DND-41 (cell line): Measurements from ENCODE around the gene GPR42.

Experiments
- ATAC-seq: fragments of 200-7000 bp; cut with Tn5 transposase; 3 replicates; pipeline ENCODE4 v1.9.1; 2021; ENCODE audit warnings: low read depth; ENCODE audit not compliant: insufficient read depth
- DNase-seq: peaks from one replicate; pipeline ENCODE4 v3.0.0-alpha.2; 2020
- H2AFZ ChIP-seq: 2 replicates; pipeline ENCODE4 v1.6.0; 2012; ENCODE audit warnings: low read depth, low read length
- H3K27ac ChIP-seq: 2 replicates; pipeline ENCODE4 v1.5.1; 2012; ENCODE audit warnings: low read length, inconsistent platforms
- H3K27me3 ChIP-seq: fragments of 200-600 bp; sonication (generic); 2 replicates; pipeline ENCODE4 v1.6.0; 2012; ENCODE audit warnings: low read length, mild to moderate bottlenecking, inconsistent platforms; ENCODE audit not compliant: insufficient read depth, poor library complexity
- H3K36me3 ChIP-seq: 2 replicates; pipeline ENCODE4 v1.5.1; 2012; ENCODE audit warnings: low read length, inconsistent platforms; ENCODE audit not compliant: insufficient read depth
- H3K4me1 ChIP-seq: 2 replicates; pipeline ENCODE4 v1.5.1; 2012; ENCODE audit warnings: mild to moderate bottlenecking, low read length; ENCODE audit not compliant: insufficient read depth
- H3K4me2 ChIP-seq: 2 replicates; pipeline ENCODE4 v1.6.0; 2012; ENCODE audit warnings: mild to moderate bottlenecking, moderate library complexity, low read length, inconsistent platforms; ENCODE audit not compliant: insufficient read depth
- H3K4me3 ChIP-seq, 2 experiments: fragments of 200-600 bp in 1 of 2; shearing (Covaris generic) in 1 of 2; 2 replicates each; pipeline ENCODE4 v1.5.1; 2012 to 2016; ENCODE audit warnings: inconsistent platforms in 2 of 2, low read length in 2 of 2, mild to moderate bottlenecking in 2 of 2, low read depth in 1 of 2, moderate library complexity in 1 of 2
- H3K79me2 ChIP-seq: 2 replicates; pipeline ENCODE4 v1.6.0; 2012; ENCODE audit warnings: low read length, inconsistent platforms; ENCODE audit not compliant: insufficient read depth
- H3K9ac ChIP-seq: 2 replicates; pipeline ENCODE4 v1.6.0; 2012; ENCODE audit warnings: low read depth, mild to moderate bottlenecking, inconsistent platforms, low read length, moderate library complexity
- H3K9me3 ChIP-seq: 2 replicates; pipeline ENCODE4 v1.5.1; 2012; ENCODE audit warnings: low read length, moderate library complexity, mild to moderate bottlenecking, inconsistent platforms; ENCODE audit not compliant: insufficient read depth, severe bottlenecking
- H4K20me1 ChIP-seq: 2 replicates; pipeline ENCODE4 v1.6.0; 2012; ENCODE audit warnings: low read length; ENCODE audit not compliant: insufficient read depth
- CTCF ChIP-seq: IDR thresholded peaks from 2 replicates; pipeline ENCODE4 v1.5.1; 2012; ENCODE audit warnings: borderline replicate concordance, low read length, moderate library complexity, mild to moderate bottlenecking; ENCODE audit not compliant: poor library complexity, severe bottlenecking; ENCODE audit errors: extremely low read depth
- EZH2 ChIP-seq: IDR thresholded peaks from 3 replicates; pipeline ENCODE4 v1.6.1; 2012; ENCODE audit warnings: borderline replicate concordance, low read depth, mild to moderate bottlenecking, moderate library complexity, low read length, inconsistent platforms; ENCODE audit not compliant: severe bottlenecking

Gene GPR42

GRCh38 chr19:35328851-35329285 lies 42.0 kb upstream of the GPR42 start, which contains the start of gene CD22:
Gene CD22, plus strand, starts transcription at chr19:35329187. Its CDS starts 2,854 bp downstream, at chr19:35332041.
- no peak for DNase-seq
- H3K79me2 ChIP-seq, result no peaks in the 10 kb centered on the region
- TF ChIP-seq EZH2 (no peak), CTCF (no peak)
- peaks cover 6% of the 10 kb centered on the region for H3K27me3 ChIP-seq
- no peaks in the 10 kb centered on the region for H3K36me3 ChIP-seq
- H3K27ac ChIP-seq, result no peak within 1 kb of the TSS
- no peaks in the 10 kb centered on the region for H3K9me3 ChIP-seq
- no peak within 1 kb of the TSS for H3K4me3 ChIP-seq
- ATAC-seq, result no peak
- no peak within 1 kb of the TSS for H2AFZ ChIP-seq
- H4K20me1 ChIP-seq, result 0 out of 2 replicates have a peak, but pooled peaks cover 3% of the 10 kb centered on the region
- H3K4me2 ChIP-seq, result no peak within 1 kb of the TSS
- no peak within 1 kb of the TSS for H3K9ac ChIP-seq
- no peaks in the 10 kb centered on the region for H3K4me1 ChIP-seq

- Histone ChIP-seq H2AFZ (no peak overlapping the region), H3K36me3 (no peaks in the 10 kb centered on the region), H3K9ac (no peak overlapping the region), H3K4me3 (no peak overlapping the region), H3K4me2 (no peak overlapping the region), H3K27ac (no peak overlapping the region), H3K27me3 (peaks cover 6% of the 10 kb centered on the region), H4K20me1 (0 out of 2 replicates have a peak, but pooled peaks cover 3% of the 10 kb centered on the region), H3K4me1 (no peaks in the 10 kb centered on the region), H3K9me3 (no peaks in the 10 kb centered on the region), H3K79me2 (no peaks in the 10 kb centered on the region)
- ATAC-seq, result no peak
- no peak for DNase-seq
- no peak for TF ChIP-seq EZH2
- TF ChIP-seq CTCF, result no peak
These were observed 41.5 kb upstream of the GPR42 start for GRCh38 chr19:35329323-35329722.

- 0 out of 2 replicates have a peak, but pooled peaks cover 3% of the 10 kb centered on the region for H4K20me1 ChIP-seq
- DNase-seq, result no peak
- no peaks in the 10 kb centered on the region for H3K9me3 ChIP-seq
- H3K9ac ChIP-seq, result no peak overlapping the region
- H3K27me3 ChIP-seq, result peaks cover 5% of the 10 kb centered on the region
- no peak overlapping the region for H3K27ac ChIP-seq
- no peak for ATAC-seq
- TF ChIP-seq CTCF, result no peak
- no peak for TF ChIP-seq EZH2
- no peaks in the 10 kb centered on the region for H3K36me3 ChIP-seq
- H3K4me1 ChIP-seq, result no peaks in the 10 kb centered on the region
- H2AFZ ChIP-seq, result no peak overlapping the region
- no peak overlapping the region for H3K4me2 ChIP-seq
- H3K79me2 ChIP-seq, result no peaks in the 10 kb centered on the region
- H3K4me3 ChIP-seq, result no peak overlapping the region
These were observed 40.4 kb upstream of the GPR42 start for GRCh38 chr19:35330475-35330874.
